H1 (cell line): ENCODE data around the gene CLIP3. TPM values are rescaled to one million over a fixed set of nuclear protein-coding genes. Genes with fewer than 3 reads are reported as not detected.

ENCODE experiments used
- CTCF ChIA-PET: fragments of 300-600 bp; sonication (Branson Sonifier 250); formaldehyde crosslinking; loops from one replicate; lab custom pipeline; 2021; ENCODE audit not compliant: partially characterized antibody; lab: Charles Lee
- POLR2A ChIA-PET: fragments of 300-600 bp; sonication (Branson Sonifier 250); formaldehyde crosslinking; loops from one replicate; lab custom pipeline; 2021; ENCODE audit warnings: inconsistent platforms; ENCODE audit not compliant: partially characterized antibody; lab: Charles Lee
- DNase-seq, 2 experiments: peaks; one replicate each; pipeline versions ENCODE4 v3.0.0 to v3.0.0-alpha.2; 2010 to 2022; ENCODE audit warnings: low spot score in 2 of 2, low read depth in 1 of 2, mixed read lengths in 1 of 2
- FAIRE-seq: peaks from 2 replicates; lab custom pipeline; 2011; peaks lifted over from hg19 to GRCh38; lab: Jason Lieb, UNC
- H2AFZ ChIP-seq: 2 replicates; pipeline ENCODE4 v1.8.1; 2012; ENCODE audit warnings: low read length, inconsistent platforms
- H2AK5ac ChIP-seq: 2 replicates; pipeline ENCODE4 v1.6.1; 2013; ENCODE audit warnings: low read depth, low read length
- H2BK120ac ChIP-seq: replicated peaks from 2 replicates; pipeline ENCODE3; 2013; ENCODE audit warnings: low read depth, low read length, inconsistent platforms
- H2BK12ac ChIP-seq: 2 replicates; pipeline ENCODE4 v1.6.1; 2013; ENCODE audit warnings: low read depth, low read length
- H2BK15ac ChIP-seq: 2 replicates; pipeline ENCODE4 v1.6.1; 2013; ENCODE audit warnings: low read length
- H2BK20ac ChIP-seq: 2 replicates; pipeline ENCODE4 v1.6.1; 2013; ENCODE audit warnings: low read length
- H2BK5ac ChIP-seq: 2 replicates; pipeline ENCODE4 v1.6.1; 2013; ENCODE audit warnings: low read depth, low read length
- H3K14ac ChIP-seq: 2 replicates; pipeline ENCODE4 v1.6.1; 2013; ENCODE audit warnings: inconsistent platforms; ENCODE audit not compliant: insufficient read length
- H3K18ac ChIP-seq: 2 replicates; pipeline ENCODE4 v1.6.1; 2013; ENCODE audit warnings: low read length; ENCODE audit errors: extremely low read depth
- H3K23ac ChIP-seq: 2 replicates; pipeline ENCODE4 v1.6.1; 2013; ENCODE audit warnings: inconsistent platforms; ENCODE audit not compliant: insufficient read length
- H3K23me2 ChIP-seq: 2 replicates; pipeline ENCODE4 v1.6.1; 2013; ENCODE audit warnings: low read depth, low read length
- H3K27ac ChIP-seq: 2 replicates; pipeline ENCODE4 v1.6.1; 2011; ENCODE audit warnings: low read depth, low read length, inconsistent platforms
- H3K27me3 ChIP-seq, 4 experiments: replicated peaks in 1 of 4; 1 replicate in 1 of 4; 2 replicates in 3 of 4; pipeline versions ENCODE4 v1.6.1 to v1.8.1; 2011 to 2013; ENCODE audit warnings: low read length in 3 of 4, mild to moderate bottlenecking in 3 of 4, inconsistent platforms in 2 of 4, mixed read lengths in 2 of 4, moderate library complexity in 1 of 4; ENCODE audit not compliant: control insufficient read depth in 3 of 4, insufficient read depth in 3 of 4; ENCODE audit errors: extremely low read depth in 1 of 4
- H3K36me3 ChIP-seq, 4 experiments: 2 replicates each; pipeline versions ENCODE4 v1.6.1 to v1.8.1; 2011 to 2013; ENCODE audit warnings: mild to moderate bottlenecking in 4 of 4, low read length in 3 of 4, moderate library complexity in 2 of 4, control low read depth in 1 of 4, inconsistent platforms in 1 of 4; ENCODE audit not compliant: insufficient read depth in 4 of 4, control insufficient read depth in 2 of 4
- H3K4ac ChIP-seq: replicated peaks from 2 replicates; pipeline ENCODE3; 2013; ENCODE audit warnings: low read length, low read depth, mixed read lengths, inconsistent platforms; ENCODE audit not compliant: insufficient read length
- H3K4me1 ChIP-seq, 4 experiments: replicated peaks in 1 of 4; 1 replicate in 1 of 4; 2 replicates in 3 of 4; pipeline versions ENCODE4 v1.6.1 to v1.8.1; 2011 to 2013; ENCODE audit warnings: low read length in 3 of 4, inconsistent platforms in 2 of 4, mixed read lengths in 1 of 4; ENCODE audit not compliant: insufficient read depth in 4 of 4, control insufficient read depth in 3 of 4
- H3K4me2 ChIP-seq, 2 experiments: 2 replicates each; pipeline versions ENCODE4 v1.6.1 to v1.8.1; 2011 to 2013; ENCODE audit warnings: low read depth in 2 of 2, low read length in 2 of 2, control low read depth in 1 of 2, inconsistent platforms in 1 of 2, mild to moderate bottlenecking in 1 of 2; ENCODE audit not compliant: insufficient read depth in 1 of 2
- H3K4me3 ChIP-seq, 4 experiments: fragments of 200-600, 300-600 bp in 1 of 4; sonication (generic), shearing (Covaris generic), sonication (Bioruptor Twin) in 1 of 4; 2 replicates each; pipeline versions ENCODE4 v1.5.1 to v1.8.1; 2011 to 2016; ENCODE audit warnings: low read length in 4 of 4, low read depth in 3 of 4, control low read depth in 2 of 4, inconsistent platforms in 2 of 4, mild to moderate bottlenecking in 2 of 4, mixed read lengths in 1 of 4, moderate library complexity in 1 of 4; ENCODE audit not compliant: insufficient read depth in 2 of 4; ENCODE audit errors: extremely low read depth in 1 of 4
- H3K56ac ChIP-seq: replicated peaks from 2 replicates; pipeline ENCODE3; 2013; ENCODE audit warnings: low read depth, mild to moderate bottlenecking, mixed read lengths, low read length, inconsistent platforms; ENCODE audit not compliant: insufficient read length
- H3K79me1 ChIP-seq: 2 replicates; pipeline ENCODE4 v1.6.1; 2013; ENCODE audit warnings: low read depth, low read length, control low read depth
- H3K79me2 ChIP-seq, 2 experiments: 2 replicates each; pipeline versions ENCODE4 v1.6.1 to v1.8.1; 2012 to 2013; ENCODE audit warnings: low read length in 2 of 2, mild to moderate bottlenecking in 2 of 2, inconsistent platforms in 1 of 2; ENCODE audit not compliant: insufficient read depth in 2 of 2, control insufficient read depth in 1 of 2
- H3K9ac ChIP-seq, 4 experiments: replicated peaks in 1 of 4; 1 replicate in 1 of 4; 2 replicates in 3 of 4; pipeline versions ENCODE4 v1.6.1 to v1.8.1; 2011 to 2013; ENCODE audit warnings: low read depth in 3 of 4, low read length in 3 of 4, control low read depth in 2 of 4, mild to moderate bottlenecking in 2 of 4, moderate library complexity in 2 of 4, inconsistent platforms in 1 of 4; ENCODE audit errors: extremely low read depth in 1 of 4
- H3K9me3 ChIP-seq, 2 experiments: 2 replicates each; pipeline versions ENCODE4 v1.6.1 to v1.8.1; 2012 to 2013; ENCODE audit warnings: mild to moderate bottlenecking in 2 of 2, moderate library complexity in 2 of 2, control low read depth in 1 of 2, inconsistent platforms in 1 of 2, low read depth in 1 of 2, low read length in 1 of 2, mixed read lengths in 1 of 2; ENCODE audit not compliant: insufficient read depth in 2 of 2
- H4K20me1 ChIP-seq, 2 experiments: replicated peaks in 1 of 2; 2 replicates each; pipeline versions ENCODE3 to v1.8.1; 2011 to 2013; ENCODE audit warnings: inconsistent platforms in 2 of 2, low read length in 2 of 2, mild to moderate bottlenecking in 1 of 2; ENCODE audit not compliant: insufficient read depth in 2 of 2, control insufficient read depth in 1 of 2
- H4K5ac ChIP-seq: 2 replicates; pipeline ENCODE4 v1.6.1; 2013; ENCODE audit warnings: low read length, low read depth, mixed read lengths, inconsistent platforms; ENCODE audit not compliant: insufficient read length
- H4K8ac ChIP-seq: 2 replicates; pipeline ENCODE4 v1.8.0; 2013; ENCODE audit warnings: mild to moderate bottlenecking, moderate library complexity, low read length, inconsistent platforms; ENCODE audit not compliant: insufficient read depth; ENCODE audit errors: extremely low read depth
- H4K91ac ChIP-seq: replicated peaks from 2 replicates; pipeline ENCODE3; 2013; ENCODE audit warnings: low read length, mixed read lengths, inconsistent platforms; ENCODE audit not compliant: insufficient read length
- BCL11A ChIP-seq, 2 experiments: IDR thresholded peaks; one replicate each; pipeline ENCODE4 v1.6.1; 2011; ENCODE audit warnings: low read depth in 2 of 2, low read length in 2 of 2, mild to moderate bottlenecking in 2 of 2
- CBX8 ChIP-seq: fragments of 300-800, 300-1000 bp; sonication (generic); IDR thresholded peaks from 2 replicates; pipeline ENCODE4 v1.7.1; 2016; ENCODE audit warnings: low read depth, low read length, borderline replicate concordance
- CTBP2 ChIP-seq: IDR thresholded peaks from 2 replicates; pipeline ENCODE4 v1.7.0; 2011; ENCODE audit warnings: borderline replicate concordance, mild to moderate bottlenecking, moderate library complexity, mixed read lengths, low read length; ENCODE audit not compliant: insufficient read depth, insufficient read length
- EGR1 ChIP-seq: IDR thresholded peaks from 2 replicates; pipeline ENCODE4 v1.6.1; 2011; ENCODE audit warnings: low read depth, low read length, borderline replicate concordance
- JUND ChIP-seq: IDR thresholded peaks from 2 replicates; pipeline ENCODE4 v1.6.1; 2011; ENCODE audit warnings: mild to moderate bottlenecking, improper control_type of control experiment, low read length
- PHF8 ChIP-seq: fragments of 200-600 bp; sonication (generic); conservative IDR thresholded peaks from 2 replicates; pipeline ENCODE4 v1.7.1; 2012; ENCODE audit warnings: low read depth, mild to moderate bottlenecking, inconsistent platforms, low read length, moderate library complexity
- POLR2AphosphoS5 ChIP-seq: IDR thresholded peaks from 2 replicates; pipeline ENCODE4 v1.6.1; 2011; ENCODE audit warnings: low read depth, low read length
- RAD21 ChIP-seq, 2 experiments: IDR thresholded peaks in 1 of 2; conservative IDR thresholded peaks in 1 of 2; 2 replicates each; pipeline ENCODE4 v1.6.1; 2011; ENCODE audit warnings: low read depth in 2 of 2, low read length in 2 of 2, improper control_type of control experiment in 1 of 2, inconsistent platforms in 1 of 2, mild to moderate bottlenecking in 1 of 2, moderate library complexity in 1 of 2
- RFX5 ChIP-seq: IDR thresholded peaks from 2 replicates; pipeline ENCODE4 v1.6.1; 2011; ENCODE audit warnings: low read depth, low read length, improper control_type of control experiment, borderline replicate concordance
- SIX5 ChIP-seq: IDR thresholded peaks from 2 replicates; pipeline ENCODE4 v1.6.1; 2011; ENCODE audit warnings: mild to moderate bottlenecking, low read depth, low read length
- TAF7 ChIP-seq: optimal IDR thresholded peaks from 2 replicates; pipeline ENCODE3; 2011; ENCODE audit warnings: low read depth, mild to moderate bottlenecking, inconsistent platforms, low read length, moderate library complexity, borderline replicate concordance
- WGBS, 2 experiments: shearing (Covaris generic) in 1 of 2; methylation state at CpG; one replicate each; pipeline versions ENCODE4 v1.1.6 to v1.1.7; 2013 to 2015; ENCODE audit warnings: low lambda C conversion rate in 2 of 2, mixed read lengths in 2 of 2, inconsistent platforms in 1 of 2, low coverage in 1 of 2, missing lambda C conversion rate in 1 of 2; ENCODE audit not compliant: insufficient replicate concordance in 2 of 2, insufficient coverage in 1 of 2, insufficient read length in 1 of 2; ENCODE audit errors: extremely low coverage in 1 of 2, missing lambda C conversion rate in 1 of 2; 5-methylcytosine and 5-hydroxymethylcytosine counted together
- polyA plus RNA-seq, 7 experiments: library from polyadenylated mRNA; depleted of rRNA in 3 of 7; stranded (reverse) in 5 of 7; unstranded in 2 of 7; fragments of >200 nt in 5 of 7; fragments of 200-250 nt in 2 of 7; gene quantifications; 1 replicate in 5 of 7; 2 replicates in 1 of 7; 4 replicates in 1 of 7; pipeline versions ENCODE4 v1.2.1 to v1.2.3, GENCODE V29; 2011 to 2013; ENCODE audit warnings: missing spikeins in 2 of 7, mixed read lengths in 2 of 7
- total RNA-seq: library from RNA; stranded (reverse); fragmentation: NEBNext Ultra II Directional; extraction: Animal tissue kit (Norgen Biotek cat#: 25700); gene quantifications from 2 replicates; pipeline ENCODE4 v1.2.1, GENCODE V29; 2021
- TF ChIP-seq, protein P1 (sequence below): IDR thresholded peaks from 2 replicates; pipeline ENCODE4 v1.6.1; 2011; ENCODE audit warnings: low read depth, mild to moderate bottlenecking, low read length; ENCODE audit not compliant: insufficient read depth

Gene CLIP3
- total and polyA plus RNA-seq, 2 of the 8 experiments (the other 6 are each of a cell fraction or from before 2014, with no cell fraction given): 5.9 to 21.7 TPM

DNA sequence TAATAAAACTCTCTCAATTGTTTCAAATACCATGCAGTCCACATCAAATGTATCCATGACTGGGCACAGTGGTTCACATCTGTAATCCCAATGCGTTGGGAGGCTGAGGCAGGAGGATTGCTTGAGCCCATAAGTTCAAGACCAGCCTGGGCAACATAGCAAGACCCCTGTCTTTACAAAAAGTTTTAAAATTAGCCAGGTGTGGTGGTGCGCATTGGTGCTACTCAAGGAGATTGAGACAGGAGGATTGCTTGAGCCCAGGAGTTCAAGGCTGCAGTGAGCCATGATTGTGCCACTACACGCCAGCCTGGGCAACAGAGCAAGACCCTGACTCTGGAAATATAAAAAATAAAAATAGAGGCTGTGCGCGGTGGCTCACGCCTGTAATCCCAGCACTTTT, 5.0 kb downstream of the CLIP3 start:
- Histone ChIP-seq H3K79me1 (no peaks in the 10 kb centered on the region), H3K4me2 (no peak overlapping the region), H4K5ac (no peak overlapping the region), H3K4ac (no peak overlapping the region), H3K23ac (no peak overlapping the region), H4K8ac (no peak overlapping the region), H2BK20ac (no peak overlapping the region), H2BK12ac (no peak overlapping the region), H4K20me1 (peaks cover 0 to 9% of the 10 kb centered on the region in 2 experiments), H3K23me2 (no peaks in the 10 kb centered on the region; the same call in 1 of the 2 replicates), H3K4me3 (no peak overlapping the region), H3K18ac (no peak overlapping the region), H3K27ac (no peak overlapping the region), H2BK15ac (no peak overlapping the region), H3K14ac (no peak overlapping the region), H3K79me2 (no peaks in the 10 kb centered on the region), H3K27me3 (peaks cover 0 to 2% (median 0%) of the 10 kb centered on the region in 4 experiments; a peak in 1 of 7 replicates), H2BK120ac (no peak overlapping the region), H3K36me3 (peaks cover 0 to 17% (median 5%) of the 10 kb centered on the region in 4 experiments; a peak in 4 of 8 replicates), H3K9ac (no peak overlapping the region), H2AFZ (no peak overlapping the region), H3K9me3 (no peaks in the 10 kb centered on the region), H2AK5ac (no peak overlapping the region), H3K4me1 (peaks cover 0 to 4% (median 0%) of the 10 kb centered on the region in 4 experiments; a peak in 4 of 7 replicates), H3K56ac (no peak overlapping the region), H4K91ac (no peak overlapping the region), H2BK5ac (no peak overlapping the region)
- ChIA-PET POLR2A (no interaction called here), CTCF (interaction anchor here (1.7 kb wide), 1 partner anchor 23 kb away, joined by 3 read pairs; no protein-coding TSS in a partner anchor)
- FAIRE-seq (no peak), DNase-seq (no peak)
- 92% methylated on average over 6 of the region's 6 CpGs; no CpG with 5 or more reads in 1 of the 2 experiments for WGBS, 2 experiments
- TF ChIP-seq, protein P1, sequence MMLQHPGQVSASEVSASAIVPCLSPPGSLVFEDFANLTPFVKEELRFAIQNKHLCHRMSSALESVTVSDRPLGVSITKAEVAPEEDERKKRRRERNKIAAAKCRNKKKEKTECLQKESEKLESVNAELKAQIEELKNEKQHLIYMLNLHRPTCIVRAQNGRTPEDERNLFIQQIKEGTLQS: no peak
- TF ChIP-seq CTBP2 (no peak), SIX5 (no peak), TAF7 (no peak), EGR1 (no peak), JUND (no peak), POLR2AphosphoS5 (no peak), RFX5 (no peak), BCL11A (IDR thresholded peaks at IDR 0.05; ENCODE audit: low read depth in 2 of 2, low read length in 2 of 2) (no peak), PHF8 (no peak), CBX8 (no peak), RAD21 (IDR thresholded peaks at IDR 0.05 in 1 of 2, conservative IDR thresholded peaks at IDR 0.05 in 1 of 2; ENCODE audit: low read depth in 2 of 2, low read length in 2 of 2) (no peak)
